PC-9 (cell line): ENCODE results near the gene UBXN2A. TPM values are rescaled to one million over a fixed set of nuclear protein-coding genes. Genes with fewer than 3 reads are reported as not detected.

Experiments used
- BruUV-seq: library from RNA; stranded (reverse); fragments of 400-500 nt; replicated peaks from 2 replicates; lab custom pipeline; 2021; lab: Mats Ljungman, UMichigan
- CTCF ChIA-PET: fragments of 300-600 bp; sonication (Branson Sonifier 250); formaldehyde crosslinking; loops from one replicate; lab custom pipeline; 2022; ENCODE audit warnings: antibody characterized with exemption; lab: Charles Lee
- POLR2A ChIA-PET: fragments of 300-600 bp; sonication (Branson Sonifier 250); formaldehyde crosslinking; loops from one replicate; lab custom pipeline; 2022; ENCODE audit warnings: antibody characterized with exemption; ENCODE audit not compliant: unreplicated experiment; lab: Charles Lee
- DNase-seq, 2 experiments: peaks; one replicate each; pipeline versions ENCODE4 v3.0.0 to v3.0.0-alpha.2; 2015 to 2022; ENCODE audit warnings: mixed read lengths in 1 of 2
- H2AFZ ChIP-seq: fragments of 200-600 bp; sonication (generic); 2 replicates; pipeline ENCODE4 v1.8.1; 2017; ENCODE audit warnings: antibody characterized with exemption
- H3F3A ChIP-seq: fragments of 200-600 bp; sonication (generic); 2 replicates; pipeline ENCODE4 v1.8.1; 2017; ENCODE audit warnings: antibody characterized with exemption, mild to moderate bottlenecking, low read depth; ENCODE audit not compliant: insufficient read depth
- H3K27ac ChIP-seq: fragments of 200-600 bp; sonication (generic); 2 replicates; pipeline ENCODE4 v1.6.1; 2016; ENCODE audit warnings: mixed run types
- H3K27me3 ChIP-seq: fragments of 200-600 bp; sonication (generic); 2 replicates; pipeline ENCODE4 v1.6.1; 2016; ENCODE audit warnings: low read depth, mixed run types; ENCODE audit not compliant: insufficient read depth
- H3K36me3 ChIP-seq: fragments of 200-600 bp; sonication (generic); 2 replicates; pipeline ENCODE4 v1.6.1; 2016; ENCODE audit warnings: low read depth, mixed run types
- H3K4me1 ChIP-seq: fragments of 200-600 bp; sonication (generic); replicated peaks from 2 replicates; pipeline ENCODE4 v1.6.1; 2016; ENCODE audit warnings: mixed run types; ENCODE audit not compliant: insufficient read depth
- H3K4me2 ChIP-seq: fragments of 200-600 bp; sonication (generic); 2 replicates; pipeline ENCODE4 v1.6.1; 2017; ENCODE audit warnings: mixed run types
- H3K4me3 ChIP-seq: fragments of 200-600 bp; sonication (generic); 2 replicates; pipeline ENCODE4 v1.6.1; 2016; ENCODE audit warnings: mixed run types
- H3K79me2 ChIP-seq: fragments of 200-600 bp; sonication (generic); 2 replicates; pipeline ENCODE4 v1.6.1; 2017; ENCODE audit warnings: low read depth, mixed run types
- H3K9me2 ChIP-seq: fragments of 200-600 bp; sonication (generic); 2 replicates; pipeline ENCODE4 v1.8.1; 2017; ENCODE audit warnings: mild to moderate bottlenecking; ENCODE audit not compliant: insufficient read depth
- H3K9me3 ChIP-seq: fragments of 200-600 bp; sonication (generic); 2 replicates; pipeline ENCODE4 v1.8.1; 2016; ENCODE audit warnings: low read depth; ENCODE audit not compliant: insufficient read depth
- H4K20me1 ChIP-seq: fragments of 200-600 bp; sonication (generic); 2 replicates; pipeline ENCODE4 v1.8.1; 2017; ENCODE audit not compliant: insufficient read depth
- CTCF ChIP-seq: fragments of 200-600 bp; sonication (generic); conservative IDR thresholded peaks from 2 replicates; pipeline ENCODE4 v1.6.1; 2017; ENCODE audit warnings: mixed run types, antibody characterized with exemption, mild to moderate bottlenecking, moderate library complexity
- EZH2 ChIP-seq: fragments of 200-600 bp; sonication (generic); IDR thresholded peaks from 2 replicates; pipeline ENCODE4 v1.8.0; 2017; ENCODE audit warnings: antibody characterized with exemption, low read depth
- intact Hi-C: fragments of 100-400 bp; cut with micrococcal nuclease; formaldehyde crosslinking; loops from one replicate; pipeline ENCODE4 v1.10.0; 2022; ENCODE audit not compliant: unreplicated experiment
- total RNA-seq: library from RNA; stranded (reverse); gene quantifications from 2 replicates; pipeline ENCODE4 v1.2.3, GENCODE V29; 2021

The UBXN2A gene
- total RNA-seq, 1 experiment from 2014 or later: 16.9 TPM

DNA sequence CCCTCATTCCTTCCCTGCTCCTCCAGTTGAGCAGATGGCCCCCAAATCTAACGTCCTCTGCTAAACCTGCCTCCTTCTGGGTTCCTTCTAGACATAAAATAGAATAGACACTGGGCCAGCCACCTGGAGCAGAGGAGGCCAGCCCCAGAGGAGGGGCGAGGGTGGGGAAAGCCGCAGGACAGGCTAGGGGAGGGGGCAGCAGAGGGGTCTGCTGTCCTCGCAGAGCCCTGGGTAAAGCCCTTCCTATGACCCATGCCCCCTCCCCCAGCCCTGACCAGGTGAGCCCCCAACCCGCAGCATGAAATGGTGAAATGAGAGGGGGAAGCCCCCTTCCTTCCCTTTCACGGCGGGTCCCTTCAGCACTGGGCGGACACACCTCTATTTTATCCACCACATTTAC lies 77.4 kb downstream of the UBXN2A start:
- CTCF ChIA-PET: no interaction called here
- POLR2A ChIA-PET: no interaction called here
- Histone ChIP-seq H3K79me2 (no peaks in the 10 kb centered on the region), H3K27ac (no peak overlapping the region), H3K4me1 (peaks cover 48% of the 10 kb centered on the region), H3K9me3 (no peaks in the 10 kb centered on the region), H3K4me2 (no peak overlapping the region), H3K27me3 (no peaks in the 10 kb centered on the region), H3K36me3 (no peaks in the 10 kb centered on the region), H3K4me3 (no peak overlapping the region), H2AFZ (no peak overlapping the region), H4K20me1 (no peaks in the 10 kb centered on the region), H3K9me2 (no peaks in the 10 kb centered on the region), H3F3A (peaks cover 50% of the 10 kb centered on the region)
- no peak for DNase-seq
- TF ChIP-seq CTCF (no peak), EZH2 (no peak)
- intact Hi-C loops: no loop called here
- no TSS peak for BruUV-seq

- Histone ChIP-seq H3K36me3 (no peaks in the 10 kb centered on the region), H3K4me2 (no peak overlapping the region), H3K4me3 (no peak overlapping the region), H4K20me1 (no peaks in the 10 kb centered on the region), H3K27ac (no peak overlapping the region), H3K4me1 (peaks cover 47% of the 10 kb centered on the region), H3K9me3 (no peaks in the 10 kb centered on the region), H2AFZ (no peak overlapping the region), H3K79me2 (no peaks in the 10 kb centered on the region), H3F3A (peaks cover 48% of the 10 kb centered on the region), H3K27me3 (no peaks in the 10 kb centered on the region), H3K9me2 (no peaks in the 10 kb centered on the region)
- intact Hi-C loops: no loop called here
- ChIA-PET CTCF (no interaction called here), POLR2A (no interaction called here)
- DNase-seq: no peak
- no TSS peak for BruUV-seq
- TF ChIP-seq EZH2: no peak
- no peak for TF ChIP-seq CTCF
Measured at GRCh38 chr2:24018241-24018640, 78.0 kb downstream of the UBXN2A start.

DNA sequence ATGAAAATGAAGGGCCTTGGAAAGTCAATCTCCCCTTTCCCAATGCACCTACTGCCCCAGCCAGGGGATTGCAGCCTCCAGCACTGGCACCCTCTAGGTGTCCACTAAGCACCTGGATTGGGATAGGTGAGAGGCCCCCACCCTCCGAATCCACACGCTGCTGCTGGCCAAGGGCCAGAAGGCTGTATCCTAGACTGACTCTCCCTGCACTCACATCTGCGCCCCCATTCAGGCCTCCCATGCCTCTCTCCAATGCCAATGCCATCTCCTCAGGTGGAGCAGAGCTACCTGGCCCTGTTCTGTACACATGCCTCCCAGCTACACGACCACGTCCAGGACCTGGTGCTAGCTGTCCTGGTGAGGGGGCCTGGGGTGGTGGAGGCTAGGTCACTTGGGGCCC lies 79.5 kb downstream of the UBXN2A start:
- H3F3A ChIP-seq: peaks cover 47% of the 10 kb centered on the region
- H3K9me3 ChIP-seq: no peaks in the 10 kb centered on the region
- no peak for DNase-seq
- ChIA-PET POLR2A (no interaction called here), CTCF (no interaction called here)
- no TSS peak for BruUV-seq
- H3K4me2 ChIP-seq: no peak overlapping the region
- intact Hi-C loops: no loop called here
- no peaks in the 10 kb centered on the region for H4K20me1 ChIP-seq
- TF ChIP-seq EZH2 (no peak), CTCF (no peak)
- peaks cover 42% of the 10 kb centered on the region for H3K4me1 ChIP-seq
- no peaks in the 10 kb centered on the region for H3K36me3 ChIP-seq
- no peaks in the 10 kb centered on the region for H3K79me2 ChIP-seq
- no peaks in the 10 kb centered on the region for H3K9me2 ChIP-seq
- no peak overlapping the region for H3K27ac ChIP-seq
- no peaks in the 10 kb centered on the region for H3K27me3 ChIP-seq
- no peak overlapping the region for H2AFZ ChIP-seq
- H3K4me3 ChIP-seq: no peak overlapping the region
